ENCODE data around the gene KCNH6. TPM values are rescaled to one million over a fixed set of nuclear protein-coding genes. Genes with fewer than 3 reads are reported as not detected.

KCNH6 gene
- total RNA-seq, 1 donor from 2014 or later, result not detected

DNA sequence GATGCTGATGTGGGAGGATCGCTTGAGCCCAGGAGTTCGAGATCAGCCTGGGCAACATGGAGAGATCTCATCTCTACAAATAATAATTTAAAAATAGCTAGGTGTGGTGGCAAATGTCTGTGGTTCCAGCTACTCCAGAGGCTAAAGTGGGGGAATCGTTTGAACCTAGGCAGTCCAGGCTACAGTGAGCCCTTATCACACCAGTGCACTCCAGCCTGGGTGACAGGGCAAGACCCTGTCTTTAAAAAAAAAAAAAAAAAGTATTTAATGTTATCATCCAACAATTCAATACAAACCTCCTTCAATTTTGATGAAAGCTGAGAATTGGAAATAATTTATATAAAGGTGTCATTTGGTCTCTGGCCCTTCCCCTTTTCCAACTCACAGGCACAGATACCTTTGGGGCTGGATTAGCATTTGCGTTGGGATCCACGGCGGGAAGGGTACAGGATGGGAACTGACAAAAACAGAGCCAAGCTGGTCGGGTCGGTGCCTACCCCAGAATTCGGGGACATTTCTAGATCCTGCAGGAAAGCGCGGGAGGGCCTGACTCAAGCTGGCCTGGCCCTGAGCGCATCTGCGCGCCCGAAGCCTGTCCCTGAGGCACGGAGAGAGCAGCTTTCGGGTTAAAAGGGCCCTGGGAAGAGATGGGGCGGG is 26.3 kb downstream of the KCNH6 start:
- no peak for DNase-seq (ENCODE audit: low spot score in 2 of 2)
- no peak for FAIRE-seq

GRCh38 chr17:63549946-63550816 is 27.0 kb downstream of the KCNH6 start, which contains the start of gene DCAF7:
Gene DCAF7, plus strand, starts transcription at chr17:63550477. Its CDS starts 201 bp downstream, at chr17:63550678.
- DNase-seq (ENCODE audit: low spot score in 2 of 2) (peak; percentile 96 to 99), FAIRE-seq (peak; percentile 96)

DNA sequence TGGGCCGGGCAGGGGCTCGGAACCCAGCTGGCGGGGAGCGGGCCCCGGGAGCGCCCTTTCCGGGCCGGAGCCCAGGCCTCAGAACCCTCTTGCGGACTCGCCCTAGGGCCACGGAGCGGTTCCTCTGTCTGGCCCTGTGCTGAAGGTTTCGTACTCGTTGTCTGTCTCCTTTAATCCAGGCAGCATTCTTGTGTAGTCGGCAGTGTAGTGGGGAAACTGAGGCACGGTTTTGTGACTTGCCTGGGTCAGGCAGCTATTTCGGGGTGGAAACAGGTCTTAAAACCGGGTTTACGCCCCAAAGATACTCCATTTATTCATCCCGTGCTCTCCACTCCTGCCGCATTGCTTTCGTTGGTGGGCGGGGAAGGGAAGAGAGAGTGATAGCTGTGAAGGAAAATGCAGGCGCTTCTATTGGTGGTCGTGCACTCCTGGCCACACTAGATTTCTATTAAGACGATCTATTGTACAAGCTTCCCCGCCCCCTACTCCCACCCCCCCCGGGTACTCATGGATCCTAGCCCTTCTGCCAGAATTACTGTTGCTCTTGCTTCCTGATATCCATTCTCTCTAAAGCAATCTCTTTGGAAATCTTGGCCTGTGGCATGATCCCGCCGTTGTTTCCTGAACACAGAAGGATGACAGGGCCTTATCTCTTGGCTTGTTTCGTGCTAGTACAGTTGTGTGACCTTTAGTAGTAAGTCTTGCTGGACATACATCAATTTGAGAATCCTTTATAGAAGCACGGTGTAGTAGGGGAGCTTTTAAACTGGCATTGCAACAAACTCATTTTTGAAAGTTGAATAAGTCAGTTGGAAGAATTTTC is 27.9 kb downstream of the KCNH6 start:
- no peak for DNase-seq (ENCODE audit: low spot score in 2 of 2)
- no peak for FAIRE-seq

DNA sequence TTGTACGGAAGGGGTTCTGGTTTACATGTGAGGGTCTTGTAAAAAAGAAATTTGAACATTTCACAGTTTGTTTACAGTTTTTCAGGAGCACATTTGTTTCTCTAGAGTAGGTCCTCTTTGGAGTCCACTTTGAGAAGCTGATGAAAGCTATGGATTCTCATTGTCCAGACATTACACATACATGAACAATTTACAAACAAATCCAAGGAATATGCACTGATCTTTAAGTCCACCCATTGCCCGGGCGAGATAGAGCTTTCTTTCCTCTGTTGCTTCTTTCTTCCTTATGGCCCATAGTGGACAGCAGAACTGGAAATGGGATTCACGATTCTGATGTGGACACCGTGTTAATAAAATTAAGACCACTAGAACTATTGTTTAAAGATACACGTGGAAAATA is 29.1 kb downstream of the KCNH6 start:
- no peak for FAIRE-seq
- no peak for DNase-seq (ENCODE audit: low spot score in 2 of 2)

DNA sequence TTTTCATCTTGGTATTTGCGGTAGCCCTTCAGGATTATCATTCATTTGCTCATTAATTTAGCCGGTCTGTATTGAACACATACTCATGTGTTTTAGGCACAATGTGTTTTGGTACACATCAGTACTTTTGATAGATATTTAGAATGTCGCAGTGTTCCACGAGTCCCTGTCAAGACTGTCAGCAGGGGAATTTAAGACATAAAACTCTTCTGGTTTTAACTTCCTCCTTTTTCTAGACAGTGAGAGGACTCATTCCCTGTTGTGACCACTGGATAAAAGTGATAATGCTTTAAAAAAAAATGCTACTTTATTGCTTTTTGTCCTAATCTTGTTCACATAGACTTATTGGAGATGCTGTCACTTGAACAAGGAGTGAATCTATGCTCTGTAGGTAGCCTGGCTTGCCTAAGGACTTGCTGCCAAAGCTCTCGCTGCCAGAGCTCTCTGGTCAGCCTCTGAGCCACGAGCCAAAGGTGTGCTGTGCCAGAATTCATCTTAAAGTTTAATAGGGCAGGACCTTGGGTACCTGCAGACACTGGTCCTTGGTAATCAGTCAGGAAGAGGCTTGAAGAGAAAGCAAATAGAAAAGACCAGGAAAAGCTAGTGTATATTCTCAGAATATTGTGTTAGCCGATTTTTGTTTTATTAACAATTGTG is 32.5 kb downstream of the KCNH6 start:
- DNase-seq (ENCODE audit: low spot score in 2 of 2) (no peak), FAIRE-seq (no peak)

DNA sequence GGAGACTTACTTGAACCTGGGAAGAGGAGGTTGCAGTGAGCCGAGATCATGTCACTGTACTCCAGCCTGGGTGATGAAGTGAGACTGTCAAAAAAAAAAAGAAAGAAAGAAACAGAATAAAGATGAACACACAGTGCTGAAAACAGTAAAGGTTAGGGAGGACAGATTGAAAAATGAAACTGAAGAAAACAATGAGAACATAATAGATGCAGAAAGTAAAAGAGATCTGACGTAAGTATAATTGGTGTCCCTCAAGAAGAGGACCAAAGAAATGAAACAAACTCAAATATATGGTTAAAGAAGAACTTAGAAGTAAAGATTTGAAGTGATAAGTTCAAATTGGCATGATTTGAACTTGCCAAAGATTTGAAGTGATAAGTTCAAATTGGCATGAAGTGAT is 34.3 kb downstream of the KCNH6 start:
- no peak for FAIRE-seq

DNA sequence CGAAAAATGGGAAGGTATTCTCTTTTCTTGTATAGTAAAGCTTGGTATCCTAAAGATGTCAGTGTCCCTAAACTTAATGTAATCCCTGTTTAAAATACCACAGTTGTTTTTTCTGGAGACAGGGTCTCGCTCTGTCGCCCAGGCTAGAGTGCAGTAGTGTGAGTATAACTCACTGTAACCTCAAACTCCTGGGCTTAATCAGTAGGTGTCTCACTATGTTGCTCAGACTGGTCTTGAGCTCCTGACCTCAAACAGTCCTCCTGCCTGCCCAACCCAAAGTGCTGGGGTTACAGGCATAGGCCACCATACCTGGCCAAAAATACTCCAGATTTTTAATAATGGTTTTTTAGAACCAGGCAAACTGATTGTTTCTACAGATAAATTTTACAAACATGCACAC is 35.3 kb downstream of the KCNH6 start:
- DNase-seq (ENCODE audit: low spot score in 2 of 2) (no peak), FAIRE-seq (no peak)

More for the DNA sequence above, 34.3 kb downstream of the KCNH6 start:
- no peak for DNase-seq (ENCODE audit: low spot score in 2 of 2)

DNA sequence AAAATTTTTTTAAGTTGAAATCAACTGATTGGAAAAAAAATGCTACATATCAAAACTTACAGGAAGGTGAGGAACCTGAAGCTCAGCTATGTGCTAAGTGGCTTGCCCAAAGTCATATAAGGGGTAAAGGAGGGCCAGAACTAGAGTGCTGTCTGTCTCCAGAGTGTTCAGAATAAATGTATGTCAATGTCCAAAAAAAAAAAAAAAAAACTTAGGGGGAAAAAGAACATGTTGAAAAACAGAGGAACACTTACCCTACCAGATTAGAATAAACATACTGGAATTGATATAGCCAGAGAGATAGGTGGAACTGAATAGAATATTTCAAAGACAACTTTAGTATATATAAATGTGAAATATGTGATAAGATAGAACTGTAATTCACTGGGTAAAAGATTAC is 38.7 kb downstream of the KCNH6 start:
- DNase-seq (ENCODE audit: low spot score in 2 of 2) (no peak), FAIRE-seq (no peak)

- FAIRE-seq, result no peak
Measured at GRCh38 chr17:63563339-63563738, 40.2 kb downstream of the KCNH6 start.

GRCh38 chr17:63564562-63564961 is 41.4 kb downstream of the KCNH6 start:
- FAIRE-seq, result no peak
- no peak for DNase-seq (ENCODE audit: low spot score in 2 of 2)

More at GRCh38 chr17:63563339-63563738, 40.2 kb downstream of the KCNH6 start:
- no peak for DNase-seq (ENCODE audit: low spot score in 2 of 2)

GRCh38 chr17:63567229-63567628 is 44.1 kb downstream of the KCNH6 start:
- FAIRE-seq (no peak), DNase-seq (ENCODE audit: low spot score in 2 of 2) (no peak)

DNA sequence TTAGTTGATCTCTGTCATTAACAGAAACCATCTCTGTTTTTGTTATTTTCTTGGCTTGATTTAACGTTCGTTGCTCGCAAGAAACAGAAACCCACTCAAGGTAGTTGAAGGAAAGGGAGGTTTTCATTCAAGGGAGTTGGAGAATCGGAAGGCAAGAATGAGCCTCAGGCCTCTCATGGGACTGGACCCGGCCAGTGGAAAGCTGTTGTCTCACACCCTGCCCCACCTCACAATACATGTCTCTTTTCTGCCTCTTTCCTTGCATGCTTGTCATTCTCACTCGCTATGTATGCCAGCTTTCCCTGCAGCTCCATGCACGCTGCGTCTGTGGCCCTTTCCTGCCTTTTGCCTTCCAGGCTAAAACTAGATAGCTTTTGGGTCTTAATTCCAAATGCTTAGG is 45.4 kb downstream of the KCNH6 start:
- no peak for DNase-seq (ENCODE audit: low spot score in 2 of 2)
- no peak for FAIRE-seq

GRCh38 chr17:63571632-63572310 is 48.6 kb downstream of the KCNH6 start:
- FAIRE-seq (no peak), DNase-seq (ENCODE audit: low spot score in 2 of 2) (no peak)

DNA sequence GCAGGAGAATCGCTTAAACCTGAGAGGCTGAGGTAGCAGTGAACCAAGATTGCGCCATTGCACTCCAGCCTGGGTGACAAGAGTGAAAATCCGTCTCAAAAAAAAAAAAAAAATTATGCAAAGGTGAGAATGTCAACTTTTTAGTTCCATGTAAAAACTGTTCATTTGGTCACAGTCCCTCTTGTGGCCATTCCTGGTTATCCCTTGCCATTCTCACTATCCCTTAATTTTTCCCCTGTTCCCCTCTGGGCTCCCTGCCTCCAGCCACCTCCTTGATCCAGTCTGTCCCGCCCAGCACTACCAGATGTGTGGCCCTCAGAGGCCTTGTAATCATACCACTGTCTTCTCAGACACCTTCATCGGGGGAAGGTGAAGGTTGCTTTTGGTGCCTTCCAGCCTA is 50.5 kb downstream of the KCNH6 start:
- no peak for FAIRE-seq

GRCh38 chr17:63578027-63578768 is 55.0 kb downstream of the KCNH6 start:
- no peak for DNase-seq (ENCODE audit: low spot score in 2 of 2)
- no peak for FAIRE-seq

More for the DNA sequence above, 50.5 kb downstream of the KCNH6 start:
- DNase-seq (ENCODE audit: low spot score in 2 of 2), result no peak

DNA sequence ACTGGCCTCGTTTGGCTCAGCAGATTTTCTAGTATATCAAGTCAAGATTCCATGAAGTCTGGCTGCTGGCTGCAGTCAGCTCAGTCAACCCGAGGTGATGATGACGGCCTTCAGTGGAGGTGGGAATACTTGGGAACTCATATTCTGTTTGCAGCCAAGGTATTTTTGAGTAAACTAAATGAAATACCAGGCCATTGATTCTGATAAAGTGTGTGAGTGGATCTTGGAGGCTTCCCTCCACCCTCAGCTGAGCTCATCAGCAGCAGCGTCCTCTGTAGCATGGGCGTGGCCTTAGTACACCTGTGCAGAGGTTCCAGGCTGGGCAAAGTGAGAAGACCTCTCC is 55.6 kb downstream of the KCNH6 start:
- no peak for DNase-seq (ENCODE audit: low spot score in 2 of 2)
- FAIRE-seq, result no peak

DNA sequence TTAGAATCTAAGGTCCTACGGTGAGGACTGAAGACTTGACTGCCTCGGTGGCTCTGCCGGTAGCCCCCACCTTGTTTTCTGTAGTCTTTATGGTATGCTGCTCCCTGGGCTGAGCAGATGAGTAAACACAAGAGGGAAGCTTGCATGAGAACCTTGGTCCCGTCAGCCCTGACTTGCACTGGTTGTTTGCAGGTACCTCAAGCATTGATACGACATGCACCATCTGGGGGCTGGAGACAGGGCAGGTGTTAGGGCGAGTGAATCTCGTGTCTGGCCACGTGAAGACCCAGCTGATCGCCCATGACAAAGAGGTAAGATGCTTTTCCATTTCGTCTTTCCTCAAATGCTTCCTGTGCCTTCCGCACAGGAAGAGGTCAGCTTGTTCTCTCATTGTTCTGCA is 56.5 kb downstream of the KCNH6 start:
- FAIRE-seq, result no peak
- no peak for DNase-seq (ENCODE audit: low spot score in 2 of 2)

DNA sequence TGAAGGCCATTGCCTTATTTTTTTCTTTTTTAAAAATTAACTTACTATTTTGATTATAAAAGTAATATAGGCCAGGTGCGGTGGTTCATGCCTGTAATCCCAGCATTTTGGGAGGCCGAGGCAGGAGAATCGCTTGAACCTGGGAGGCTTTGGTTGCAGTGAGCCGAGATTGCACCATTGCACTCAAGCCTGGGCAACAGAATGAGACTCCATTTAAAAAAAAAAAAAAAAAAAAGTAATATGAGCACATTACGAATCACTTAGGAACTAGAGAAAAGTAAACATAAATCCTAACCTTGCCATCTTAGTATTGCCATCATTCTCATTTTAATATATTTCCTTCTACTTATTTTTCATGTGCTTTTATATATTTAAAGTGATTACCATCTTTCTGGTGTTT is 64.6 kb downstream of the KCNH6 start:
- FAIRE-seq, result no peak
- no peak for DNase-seq (ENCODE audit: low spot score in 2 of 2)

DNA sequence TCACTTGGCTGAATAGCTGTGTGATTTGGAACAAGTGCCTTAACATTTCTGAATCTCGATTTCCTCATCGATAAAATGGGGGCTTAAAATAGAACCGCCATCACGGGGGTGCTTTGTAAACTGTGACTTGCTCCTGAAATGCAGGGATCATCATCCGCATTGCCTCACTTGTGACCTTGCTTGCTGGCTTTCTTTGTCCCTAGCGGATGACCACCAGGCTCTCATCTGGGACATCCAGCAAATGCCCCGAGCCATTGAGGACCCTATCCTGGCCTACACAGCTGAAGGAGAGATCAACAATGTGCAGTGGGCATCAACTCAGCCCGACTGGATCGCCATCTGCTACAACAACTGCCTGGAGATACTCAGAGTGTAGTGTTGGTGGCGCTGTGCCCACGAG is 65.6 kb downstream of the KCNH6 start:
- FAIRE-seq, result no peak
- DNase-seq (ENCODE audit: low spot score in 2 of 2), result no peak
